Measurements from ENCODE around the gene MCF2L. TPM values are rescaled to one million over a fixed set of nuclear protein-coding genes. Genes with fewer than 3 reads are reported as not detected.

The MCF2L gene
- total RNA-seq, 3 donors from 2014 or later = 33.4 to 77.3 (median 38.6) TPM

GRCh38 chr13:113064534-113065405, 95.8 kb downstream of the MCF2L start:
- no peaks in the 10 kb centered on the region for H3K4me1 ChIP-seq
- no peaks in the 10 kb centered on the region for H3K36me3 ChIP-seq
- H3K9me3 ChIP-seq = no peaks in the 10 kb centered on the region
- no peak for TF ChIP-seq CTCF (IDR thresholded peaks at IDR 0.05)
- TF ChIP-seq POLR2AphosphoS5 (IDR thresholded peaks at IDR 0.05) = no peak
- no peak for TF ChIP-seq POLR2A (IDR thresholded peaks at IDR 0.05)
- intact Hi-C loops (cut with DNase I; ENCODE audit: low total_unique reads) = no loop called here
- peak overlapping the region in 1 of 3 donors; percentile 43 for H3K4me3 ChIP-seq
- DNase-seq (ENCODE audit: low spot score in 2 of 2) = no peak
- no peak overlapping the region for H3K27ac ChIP-seq
- no peaks in the 10 kb centered on the region for H3K27me3 ChIP-seq

- H3K4me3 ChIP-seq = peak overlapping the region in 1 of 3 donors; percentile 43
- no peak overlapping the region for H3K27ac ChIP-seq
- DNase-seq (ENCODE audit: low spot score in 2 of 2) = no peak
- H3K9me3 ChIP-seq = no peaks in the 10 kb centered on the region
- intact Hi-C loops (cut with DNase I; ENCODE audit: low total_unique reads) = no loop called here
- no peaks in the 10 kb centered on the region for H3K27me3 ChIP-seq
- no peak for TF ChIP-seq CTCF (IDR thresholded peaks at IDR 0.05)
- no peak for TF ChIP-seq POLR2A (IDR thresholded peaks at IDR 0.05)
- no peak for TF ChIP-seq POLR2AphosphoS5 (IDR thresholded peaks at IDR 0.05)
- no peaks in the 10 kb centered on the region for H3K36me3 ChIP-seq
- no peaks in the 10 kb centered on the region for H3K4me1 ChIP-seq
These were observed 96.6 kb downstream of the MCF2L start for GRCh38 chr13:113065406-113066141.

- no peak overlapping the region for H3K27ac ChIP-seq
- no peak for DNase-seq (ENCODE audit: low spot score in 2 of 2)
- TF ChIP-seq POLR2A (IDR thresholded peaks at IDR 0.05) = no peak
- TF ChIP-seq POLR2AphosphoS5 (IDR thresholded peaks at IDR 0.05) = no peak
- no peak for TF ChIP-seq CTCF (IDR thresholded peaks at IDR 0.05)
- no peaks in the 10 kb centered on the region for H3K36me3 ChIP-seq
- no peaks in the 10 kb centered on the region for H3K4me1 ChIP-seq
- no peak overlapping the region for H3K4me3 ChIP-seq
- intact Hi-C loops (cut with DNase I; ENCODE audit: low total_unique reads) = no loop called here
- H3K9me3 ChIP-seq = no peaks in the 10 kb centered on the region
- H3K27me3 ChIP-seq = no peaks in the 10 kb centered on the region
These were observed 97.1 kb downstream of the MCF2L start for GRCh38 chr13:113066142-113066455.

- Histone ChIP-seq H3K36me3 (no peaks in the 10 kb centered on the region), H3K4me3 (no peak overlapping the region), H3K27ac (no peak overlapping the region), H3K27me3 (no peaks in the 10 kb centered on the region), H3K9me3 (no peaks in the 10 kb centered on the region), H3K4me1 (no peaks in the 10 kb centered on the region)
- TF ChIP-seq POLR2AphosphoS5 (IDR thresholded peaks at IDR 0.05) (no peak), CTCF (IDR thresholded peaks at IDR 0.05) (no peak), POLR2A (IDR thresholded peaks at IDR 0.05) (no peak)
- DNase-seq (ENCODE audit: low spot score in 2 of 2) = no peak
- intact Hi-C loops (cut with DNase I; ENCODE audit: low total_unique reads) = no loop called here
These were observed 97.7 kb downstream of the MCF2L start for GRCh38 chr13:113066746-113067145.

All from breast epithelium (tissue), 4 donors.